SK-N-SH treated with all-trans-retinoic acid at 6 μM for 48 hours (cell line): ENCODE measurements around the gene RBMS3.

Source experiments
- ATAC-seq: fragments of 200-7000 bp; cut with Tn5 transposase; 3 replicates; pipeline ENCODE4 v1.9.1; 2020; ENCODE audit warnings: mild to moderate bottlenecking, moderate library complexity
- ARNTL ChIP-seq: fragments of 450-650 bp; formaldehyde crosslinking; IDR thresholded peaks from 2 replicates; pipeline ENCODE4 v1.5.0; 2020; ENCODE audit warnings: low read depth, mild to moderate bottlenecking, moderate library complexity, borderline replicate concordance
- BACH2 ChIP-seq: fragments of 250-450 bp; sonication (Bioruptor Pico); IDR thresholded peaks from 2 replicates; pipeline ENCODE4 v1.9.0; 2021; ENCODE audit warnings: mild to moderate bottlenecking, borderline replicate concordance
- CREB5 ChIP-seq: fragments of 250-450 bp; sonication (Bioruptor Pico); IDR thresholded peaks from 2 replicates; pipeline ENCODE4 v1.5.1; 2020; ENCODE audit warnings: low read depth, mild to moderate bottlenecking, moderate library complexity
- CSDC2 ChIP-seq: fragments of 250-450 bp; sonication (Bioruptor Pico); IDR thresholded peaks from 2 replicates; pipeline ENCODE4 v1.5.0; 2020; ENCODE audit warnings: mild to moderate bottlenecking, moderate library complexity
- ESRRG ChIP-seq: fragments of 250-450 bp; sonication (Bioruptor Pico); IDR thresholded peaks from 2 replicates; pipeline ENCODE4 v1.6.1; 2021; ENCODE audit warnings: mild to moderate bottlenecking
- GLIS3 ChIP-seq: fragments of 250-450 bp; sonication (Bioruptor Pico); IDR thresholded peaks from 2 replicates; pipeline ENCODE4 v1.5.0; 2020; ENCODE audit warnings: mild to moderate bottlenecking, moderate library complexity
- ISL1 ChIP-seq: fragments of 250-450 bp; sonication (Bioruptor Pico); IDR thresholded peaks from 2 replicates; pipeline ENCODE4 v2.1.2; 2022; ENCODE audit warnings: mild to moderate bottlenecking, moderate library complexity
- OSR1 ChIP-seq: fragments of 250-450 bp; sonication (Bioruptor Pico); IDR thresholded peaks from 2 replicates; pipeline ENCODE4 v1.8.0; 2022; ENCODE audit warnings: moderate library complexity, mild to moderate bottlenecking, inconsistent platforms
- POU6F1 ChIP-seq: fragments of 250-450 bp; sonication (Bioruptor Pico); IDR thresholded peaks from 2 replicates; pipeline ENCODE4 v1.8.0; 2021; ENCODE audit warnings: low read depth, mild to moderate bottlenecking, moderate library complexity, borderline replicate concordance
- PPARA ChIP-seq: fragments of 250-450 bp; sonication (Bioruptor Pico); IDR thresholded peaks from 2 replicates; pipeline ENCODE4 v1.5.0; 2020; ENCODE audit warnings: mild to moderate bottlenecking, borderline replicate concordance
- RARB ChIP-seq: fragments of 250-450 bp; sonication (Bioruptor Pico); IDR thresholded peaks from 2 replicates; pipeline ENCODE4 v1.8.0; 2021; ENCODE audit warnings: mild to moderate bottlenecking, moderate library complexity
- SNAI2 ChIP-seq: fragments of 250-450 bp; sonication (Bioruptor Pico); IDR thresholded peaks from 2 replicates; pipeline ENCODE4 v1.5.0; 2020; ENCODE audit warnings: mild to moderate bottlenecking, moderate library complexity
- TCF4 ChIP-seq: fragments of 250-450 bp; sonication (Bioruptor Pico); IDR thresholded peaks from 2 replicates; pipeline ENCODE4 v1.8.0; 2021; ENCODE audit warnings: mild to moderate bottlenecking, moderate library complexity, borderline replicate concordance
- TOX ChIP-seq: fragments of 250-450 bp; sonication (Bioruptor Pico); IDR thresholded peaks from 2 replicates; pipeline ENCODE4 v1.8.0; 2021; ENCODE audit warnings: mild to moderate bottlenecking, moderate library complexity, borderline replicate concordance
- TSHZ2 ChIP-seq: fragments of 250-450 bp; sonication (Bioruptor Pico); IDR thresholded peaks from 2 replicates; pipeline ENCODE4 v1.5.0; 2020; ENCODE audit warnings: mild to moderate bottlenecking, moderate library complexity
- ZC3H10 ChIP-seq: fragments of 250-450 bp; sonication (Bioruptor Pico); IDR thresholded peaks from 2 replicates; pipeline ENCODE4 v1.5.1; 2021; ENCODE audit warnings: mild to moderate bottlenecking, moderate library complexity
- ZFP3 ChIP-seq: fragments of 250-450 bp; sonication (Bioruptor Pico); IDR thresholded peaks from 2 replicates; pipeline ENCODE4 v1.5.0; 2020; ENCODE audit warnings: mild to moderate bottlenecking, moderate library complexity
- ZFP30 ChIP-seq: fragments of 450-650 bp; formaldehyde crosslinking; IDR thresholded peaks from 2 replicates; pipeline ENCODE4 v1.5.0; 2022; ENCODE audit warnings: mild to moderate bottlenecking, moderate library complexity
- ZNF565 ChIP-seq: fragments of 450-650 bp; formaldehyde crosslinking; conservative IDR thresholded peaks from 2 replicates; pipeline ENCODE4 v1.5.0; 2020; ENCODE audit warnings: low read depth, mild to moderate bottlenecking, moderate library complexity
- ZNF70 ChIP-seq: fragments of 450-650 bp; formaldehyde crosslinking; IDR thresholded peaks from 2 replicates; pipeline ENCODE4 v1.5.0; 2020; ENCODE audit warnings: mild to moderate bottlenecking, moderate library complexity
- ZNF8 ChIP-seq: fragments of 450-650 bp; formaldehyde crosslinking; IDR thresholded peaks from 2 replicates; pipeline ENCODE4 v1.5.0; 2020; ENCODE audit warnings: mild to moderate bottlenecking, moderate library complexity
- TF ChIP-seq, protein P1 (sequence below): fragments of 250-450 bp; sonication (Bioruptor Pico); IDR thresholded peaks from 2 replicates; pipeline ENCODE4 v1.5.1; 2021; ENCODE audit warnings: mild to moderate bottlenecking, moderate library complexity
- TF ChIP-seq, protein P2 (sequence below): fragments of 250-450 bp; sonication (Bioruptor Pico); IDR thresholded peaks from 2 replicates; pipeline ENCODE4 v1.8.0; 2020; ENCODE audit warnings: mild to moderate bottlenecking, moderate library complexity, borderline replicate concordance

Gene RBMS3

DNA sequence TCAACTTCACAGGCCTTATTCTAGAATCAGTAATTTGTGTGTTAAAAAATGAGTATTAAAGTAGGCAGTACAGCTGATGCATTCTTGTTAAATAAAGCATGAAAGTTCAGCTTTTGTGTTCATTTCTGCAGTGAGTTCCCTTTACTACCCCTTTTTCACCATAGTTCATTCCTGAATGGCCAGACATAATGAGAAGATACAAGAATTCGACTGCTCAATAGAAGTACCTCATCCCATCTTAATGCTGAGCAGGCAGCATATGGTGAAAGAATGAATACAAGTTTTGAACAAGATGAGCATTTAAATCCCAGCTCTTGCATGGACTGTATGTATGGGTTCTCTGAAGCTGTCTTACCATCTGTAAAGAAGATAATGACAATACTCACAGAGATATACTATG is 677.9 kb downstream of the RBMS3 start:
- ATAC-seq = no peak
- TF ChIP-seq ISL1 (CRISPR knock-in tag) (no peak), ZNF70 (CRISPR knock-in tag) (no peak), TSHZ2 (CRISPR knock-in tag) (no peak), PPARA (CRISPR knock-in tag) (no peak), SNAI2 (CRISPR knock-in tag) (no peak), ZC3H10 (no peak), OSR1 (CRISPR knock-in tag) (no peak), ZNF8 (CRISPR knock-in tag) (no peak), ESRRG (CRISPR knock-in tag) (no peak), POU6F1 (CRISPR knock-in tag) (no peak), ZFP3 (no peak), CSDC2 (no peak), RARB (CRISPR knock-in tag) (no peak), GLIS3 (CRISPR knock-in tag) (no peak), ARNTL (CRISPR knock-in tag) (no peak), TOX (CRISPR knock-in tag) (no peak)
- TF ChIP-seq, protein P1, sequence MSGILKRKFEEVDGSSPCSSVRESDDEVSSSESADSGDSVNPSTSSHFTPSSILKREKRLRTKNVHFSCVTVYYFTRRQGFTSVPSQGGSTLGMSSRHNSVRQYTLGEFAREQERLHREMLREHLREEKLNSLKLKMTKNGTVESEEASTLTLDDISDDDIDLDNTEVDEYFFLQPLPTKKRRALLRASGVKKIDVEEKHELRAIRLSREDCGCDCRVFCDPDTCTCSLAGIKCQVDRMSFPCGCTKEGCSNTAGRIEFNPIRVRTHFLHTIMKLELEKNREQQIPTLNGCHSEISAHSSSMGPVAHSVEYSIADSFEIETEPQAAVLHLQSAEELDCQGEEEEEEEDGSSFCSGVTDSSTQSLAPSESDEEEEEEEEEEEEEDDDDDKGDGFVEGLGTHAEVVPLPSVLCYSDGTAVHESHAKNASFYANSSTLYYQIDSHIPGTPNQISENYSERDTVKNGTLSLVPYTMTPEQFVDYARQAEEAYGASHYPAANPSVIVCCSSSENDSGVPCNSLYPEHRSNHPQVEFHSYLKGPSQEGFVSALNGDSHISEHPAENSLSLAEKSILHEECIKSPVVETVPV = no peak

DNA sequence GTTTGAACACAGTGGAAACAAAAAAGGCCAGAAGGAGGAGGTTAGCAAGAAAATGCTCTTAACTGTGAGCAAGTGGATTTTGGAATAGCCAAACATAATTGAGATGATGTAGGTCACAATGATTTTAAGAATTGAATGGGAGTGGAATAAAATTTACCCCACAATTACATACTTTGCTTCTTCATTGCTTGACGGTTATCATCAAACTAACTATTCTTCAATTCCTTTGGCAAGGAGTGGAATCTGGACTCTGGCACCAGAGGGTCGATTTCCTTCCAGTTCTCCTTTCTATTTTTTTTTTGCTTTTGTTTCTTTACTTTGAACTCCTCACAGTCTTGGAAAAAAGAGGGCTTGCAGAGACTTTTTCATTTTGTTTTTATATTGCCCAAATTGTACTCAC is 691.0 kb downstream of the RBMS3 start:
- no peak for TF ChIP-seq TSHZ2 (CRISPR knock-in tag)
- TF ChIP-seq SNAI2 (CRISPR knock-in tag) = no peak
- no peak for TF ChIP-seq OSR1 (CRISPR knock-in tag)
- no peak for TF ChIP-seq TOX (CRISPR knock-in tag)
- TF ChIP-seq ZFP30 (CRISPR knock-in tag) = no peak
- no peak for TF ChIP-seq ZNF70 (CRISPR knock-in tag)
- TF ChIP-seq, protein P1 = no peak
- TF ChIP-seq ESRRG (CRISPR knock-in tag) = no peak
- no peak for TF ChIP-seq CREB5
- no peak for TF ChIP-seq RARB (CRISPR knock-in tag)
- no peak for TF ChIP-seq ZNF8 (CRISPR knock-in tag)
- no peak for TF ChIP-seq ZFP3
- TF ChIP-seq, protein P2, sequence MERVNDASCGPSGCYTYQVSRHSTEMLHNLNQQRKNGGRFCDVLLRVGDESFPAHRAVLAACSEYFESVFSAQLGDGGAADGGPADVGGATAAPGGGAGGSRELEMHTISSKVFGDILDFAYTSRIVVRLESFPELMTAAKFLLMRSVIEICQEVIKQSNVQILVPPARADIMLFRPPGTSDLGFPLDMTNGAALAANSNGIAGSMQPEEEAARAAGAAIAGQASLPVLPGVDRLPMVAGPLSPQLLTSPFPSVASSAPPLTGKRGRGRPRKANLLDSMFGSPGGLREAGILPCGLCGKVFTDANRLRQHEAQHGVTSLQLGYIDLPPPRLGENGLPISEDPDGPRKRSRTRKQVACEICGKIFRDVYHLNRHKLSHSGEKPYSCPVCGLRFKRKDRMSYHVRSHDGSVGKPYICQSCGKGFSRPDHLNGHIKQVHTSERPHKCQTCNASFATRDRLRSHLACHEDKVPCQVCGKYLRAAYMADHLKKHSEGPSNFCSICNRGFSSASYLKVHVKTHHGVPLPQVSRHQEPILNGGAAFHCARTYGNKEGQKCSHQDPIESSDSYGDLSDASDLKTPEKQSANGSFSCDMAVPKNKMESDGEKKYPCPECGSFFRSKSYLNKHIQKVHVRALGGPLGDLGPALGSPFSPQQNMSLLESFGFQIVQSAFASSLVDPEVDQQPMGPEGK (CRISPR knock-in tag) = no peak
- TF ChIP-seq ZNF565 (CRISPR knock-in tag) = no peak
- TF ChIP-seq ARNTL (CRISPR knock-in tag) = no peak
- TF ChIP-seq ISL1 (CRISPR knock-in tag) = no peak
- no peak for TF ChIP-seq BACH2
- no peak for TF ChIP-seq ZC3H10
- TF ChIP-seq TCF4 (CRISPR knock-in tag) = no peak
- TF ChIP-seq, all 23 proteins: peak for 0
- ATAC-seq = no peak
